NCI-H2081 treated with DMSO at 0.1 percent for 48 hours (cell line): ENCODE data around the gene LDAH.
"Not testable (repeated sequence)": the region's sequence is repeated elsewhere in the genome, so short reads cannot be mapped to it uniquely, and the experiment has no call there.

Experiments
- DNase-seq: peaks from one replicate; lab custom pipeline; 2025; lab: John Stamatoyannopoulos, UW

The LDAH gene

DNA sequence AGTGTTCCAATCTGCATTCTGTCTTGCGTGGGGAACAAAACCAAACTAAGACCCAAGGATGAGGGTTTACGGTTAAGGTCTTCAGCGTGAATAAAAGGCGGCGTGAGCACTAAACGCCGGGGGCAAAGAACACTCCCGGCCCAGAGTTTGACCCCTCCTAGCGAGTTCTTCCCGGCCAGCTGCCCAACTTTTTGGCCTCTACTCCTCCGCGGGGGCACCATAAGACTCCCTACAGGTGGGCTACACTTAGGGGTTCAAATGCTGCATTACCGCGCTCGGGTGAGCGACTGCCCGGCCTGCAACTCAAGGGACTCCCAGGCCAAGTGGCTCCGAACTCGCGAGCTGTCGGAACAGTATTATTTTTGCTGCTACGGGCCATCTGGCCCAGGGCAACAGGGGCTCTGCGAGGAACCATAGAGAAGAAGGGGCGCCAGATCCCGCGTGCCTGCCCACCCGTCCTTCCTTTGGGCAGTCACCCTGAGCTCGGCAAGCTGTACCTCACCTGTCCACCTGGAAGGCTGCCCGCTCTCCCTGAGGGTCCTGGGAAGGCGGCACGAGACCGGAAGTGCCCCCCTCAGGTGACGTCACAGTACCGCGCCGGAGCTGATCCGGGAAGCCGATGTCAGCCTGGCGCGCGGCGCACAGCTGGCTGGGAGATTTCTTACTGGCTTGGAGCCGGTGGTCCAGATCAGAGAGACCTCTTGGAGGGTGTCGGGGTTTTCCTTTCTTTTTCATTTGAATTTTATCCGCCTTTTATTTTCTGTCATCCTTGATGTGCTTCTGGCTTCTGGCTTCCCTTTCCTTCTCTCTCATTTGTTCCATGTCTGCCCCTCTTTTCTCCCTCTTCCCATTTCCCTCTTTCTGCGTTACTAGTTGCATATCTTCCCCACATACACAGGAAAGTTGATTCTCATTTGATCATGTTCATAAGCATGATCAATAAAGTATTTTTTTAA is at the start of gene LDAH:
TSS of gene LDAH (minus strand) at position 567 of the 956 bp plus-strand sequence. CDS start 21,638 bp downstream, outside the sequence.
- peak; percentile 87 for DNase-seq

DNA sequence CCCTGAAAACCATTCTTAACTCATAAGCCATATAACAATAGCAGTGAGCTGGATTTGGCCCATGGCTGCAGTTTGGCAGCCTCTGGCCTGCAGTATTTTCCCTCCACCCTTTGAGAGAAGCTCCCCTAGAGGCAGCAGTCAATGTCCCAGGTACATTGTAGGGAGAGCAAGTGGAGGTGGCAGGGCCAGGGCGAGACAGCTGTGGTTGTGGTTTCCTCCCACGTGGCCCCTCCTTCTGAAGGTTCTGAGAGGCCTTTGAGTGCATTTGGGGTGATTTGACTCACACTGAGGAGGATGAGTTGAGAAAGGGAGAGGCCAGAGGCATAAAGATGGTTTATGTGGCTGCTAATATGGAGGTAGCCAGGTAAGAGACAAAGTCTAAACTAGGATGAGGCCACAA is 45.5 kb upstream of the LDAH start:
- DNase-seq: no peak

- DNase-seq: no peak
Observed at GRCh38 chr2:20862850-20863249, 39.9 kb upstream of the LDAH start.

DNA sequence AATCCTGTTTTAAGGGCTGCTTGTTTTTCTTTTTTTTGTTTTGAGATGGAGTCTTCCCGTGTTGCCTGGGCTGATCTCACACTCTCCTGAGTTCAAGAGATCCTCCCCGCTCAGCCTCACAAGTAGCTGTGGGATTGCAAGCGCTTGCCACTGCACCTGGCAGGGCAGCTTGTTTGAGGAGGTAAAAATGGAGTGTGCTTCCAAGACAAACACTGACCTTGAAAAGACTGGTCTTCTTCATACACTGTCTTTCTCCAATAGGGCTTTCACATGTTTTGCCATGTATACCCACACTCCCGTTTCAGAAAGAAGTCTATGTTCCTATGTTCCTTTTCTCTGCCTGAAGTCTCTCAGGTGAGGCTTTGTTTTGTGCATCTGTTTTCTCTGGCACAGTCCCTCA is 32.6 kb upstream of the LDAH start:
- DNase-seq: no peak

- DNase-seq: no peak
Observed at GRCh38 chr2:20852670-20853069, 29.8 kb upstream of the LDAH start.

GRCh38 chr2:20852139-20852538 is 29.2 kb upstream of the LDAH start:
- no peak for DNase-seq

DNA sequence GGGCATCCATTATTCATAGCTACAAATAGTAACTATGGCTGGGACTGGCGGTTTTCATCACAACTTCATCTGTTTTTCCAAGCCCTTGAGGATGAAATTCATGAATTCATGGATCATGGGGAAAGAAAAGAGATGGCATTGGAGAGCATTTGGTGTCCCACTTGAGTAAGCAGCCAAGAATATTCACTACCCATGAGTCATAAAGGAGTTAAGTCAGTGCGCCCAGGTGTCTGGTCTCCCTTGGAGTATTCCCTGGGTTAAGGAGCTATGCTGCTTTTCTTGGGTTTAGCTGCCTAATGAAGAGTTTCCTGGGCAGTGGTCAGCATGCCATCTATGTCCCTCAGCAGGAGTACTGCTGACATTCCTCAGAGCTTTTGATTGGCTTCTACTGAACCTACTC is 21.3 kb upstream of the LDAH start:
- no peak for DNase-seq

DNA sequence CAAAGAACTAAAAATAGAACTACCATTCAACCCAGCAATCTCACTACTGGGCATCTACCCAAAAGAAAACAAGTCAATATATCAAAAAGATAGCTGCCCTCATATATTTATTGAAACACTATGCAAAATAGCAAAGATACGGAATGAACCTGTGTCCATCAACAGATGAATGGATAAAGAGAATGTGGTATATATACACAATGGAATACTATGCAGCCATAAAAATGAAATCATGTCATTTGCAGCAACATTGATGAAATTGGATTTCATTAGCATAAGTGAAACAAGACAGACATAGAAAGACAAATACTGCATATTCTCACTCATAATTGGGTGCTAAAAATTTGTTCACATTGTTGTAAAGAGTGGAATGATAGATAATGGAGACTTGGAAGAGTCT is 16.2 kb upstream of the LDAH start:
- DNase-seq: no peak

- peak; percentile 67 for DNase-seq
Observed at GRCh38 chr2:20838016-20838415, 15.1 kb upstream of the LDAH start.

DNA sequence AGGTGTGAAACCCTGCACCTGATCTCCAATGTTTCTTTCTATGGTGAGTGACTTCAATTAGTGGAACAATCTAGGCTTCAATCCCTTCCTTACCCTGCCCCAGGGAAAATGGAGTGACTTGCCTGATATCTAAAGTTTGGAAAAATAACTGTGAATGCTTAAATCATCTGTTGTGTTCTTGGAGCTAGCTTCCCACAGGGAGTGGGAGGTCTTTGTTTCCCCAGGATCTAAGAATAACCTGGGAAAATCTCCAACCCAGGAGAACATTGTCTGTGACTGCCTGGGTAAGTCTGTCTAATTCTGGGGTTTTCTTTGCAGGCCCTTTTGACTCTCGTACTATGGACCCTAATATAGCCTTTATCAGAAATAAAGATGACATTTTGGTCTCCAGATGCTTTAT is 13.6 kb upstream of the LDAH start:
- DNase-seq: no peak

DNA sequence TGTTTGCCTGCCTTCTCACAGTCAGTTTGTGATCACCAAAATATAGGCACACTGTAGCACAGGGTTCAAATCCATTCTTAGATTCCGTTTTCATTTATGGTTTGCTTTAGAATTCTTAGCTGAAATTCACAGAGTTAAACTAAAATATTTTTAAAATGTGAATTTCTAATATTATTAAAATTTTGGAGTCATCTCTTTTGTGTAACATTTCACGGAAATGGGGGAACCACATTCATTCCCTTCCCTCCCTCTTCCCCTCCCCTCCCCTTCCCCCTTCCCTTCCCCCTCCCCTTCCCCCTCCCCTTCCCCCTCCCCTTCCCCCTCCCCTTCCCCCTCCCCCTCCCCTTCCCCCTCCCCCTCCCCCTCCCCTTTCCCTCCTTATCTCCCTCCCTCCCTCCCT is 11.4 kb upstream of the LDAH start:
- DNase-seq: no peak

DNA sequence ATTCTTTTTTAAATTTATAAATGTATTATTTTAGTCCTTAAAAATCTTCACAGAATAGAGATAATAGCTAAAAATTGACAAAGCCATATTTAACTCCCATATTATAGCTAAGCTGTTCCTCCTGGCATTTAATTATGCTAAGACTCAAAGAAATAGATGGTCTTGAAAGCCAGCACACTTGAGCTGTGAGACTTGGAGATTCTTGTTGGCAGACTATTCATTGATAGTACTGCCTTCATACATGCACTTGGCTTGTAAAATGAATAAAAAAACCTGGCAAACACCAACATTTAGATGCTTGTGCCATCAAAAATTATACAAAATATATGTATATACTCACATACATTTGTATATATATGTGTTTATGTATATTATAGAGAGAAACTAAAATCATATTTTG is 9.7 kb upstream of the LDAH start:
- no peak for DNase-seq

DNA sequence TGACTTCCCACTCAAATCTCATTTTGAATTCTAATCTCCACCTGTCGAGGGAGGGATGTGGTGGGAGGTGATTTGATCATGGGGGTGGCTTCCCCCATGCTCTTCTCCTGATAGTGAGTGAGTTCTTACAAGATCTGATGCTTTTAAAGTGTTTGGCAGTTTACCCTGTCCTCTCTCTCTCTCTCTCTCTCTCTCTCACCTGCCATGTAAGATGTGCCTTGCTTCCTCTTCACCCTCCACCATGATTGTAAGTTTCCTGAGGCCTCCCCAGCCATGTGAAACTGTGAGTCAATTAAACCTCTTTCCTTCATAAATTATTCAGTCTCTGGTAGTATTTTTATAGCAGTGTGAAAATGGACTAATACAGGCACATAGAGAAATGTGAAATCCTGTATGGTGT is 7.0 kb upstream of the LDAH start:
- DNase-seq: no peak

DNA sequence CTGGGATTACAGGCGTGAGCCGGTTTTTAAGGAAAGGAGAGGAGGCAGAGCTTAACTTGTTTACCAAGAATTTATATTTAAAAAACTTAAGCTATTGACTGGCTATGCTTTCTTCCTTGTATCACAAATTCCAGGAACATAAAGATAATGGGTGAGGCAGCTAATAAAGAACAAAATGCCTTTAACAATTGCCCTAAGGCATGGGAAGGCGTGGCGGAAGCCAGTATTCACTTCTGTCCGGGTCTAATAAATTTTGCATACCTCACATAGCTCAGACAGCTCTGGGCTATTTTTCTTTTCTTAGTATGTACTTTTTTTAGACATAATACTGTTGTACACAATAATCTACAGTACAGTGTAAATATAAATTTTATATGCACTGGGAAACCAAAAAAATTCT is 1.0 kb upstream of the LDAH start:
- no peak for DNase-seq

DNA sequence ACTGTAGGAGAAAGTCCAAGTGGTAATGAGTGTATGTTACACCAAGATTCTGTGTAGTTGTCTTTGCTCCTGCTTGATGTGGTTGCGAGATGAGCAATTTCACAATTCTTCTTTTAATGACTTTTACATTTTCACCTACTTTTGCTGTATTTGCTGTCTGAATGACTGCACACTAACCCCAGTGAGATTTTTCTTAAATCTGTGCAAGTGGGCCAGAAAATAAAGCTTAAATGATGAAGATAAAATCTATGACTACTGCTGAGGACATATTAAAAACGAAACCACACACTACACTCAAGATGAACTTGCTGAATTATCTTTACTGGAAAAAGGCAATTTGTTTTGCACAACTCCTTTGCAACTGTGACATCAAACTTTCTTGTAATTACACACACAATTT is 4.1 kb downstream of the LDAH start:
- DNase-seq: no peak

GRCh38 chr2:20815216-20815615 is 7.7 kb downstream of the LDAH start:
- DNase-seq: no peak

- DNase-seq: no peak
Observed at GRCh38 chr2:20812779-20813178, 10.1 kb downstream of the LDAH start.

DNA sequence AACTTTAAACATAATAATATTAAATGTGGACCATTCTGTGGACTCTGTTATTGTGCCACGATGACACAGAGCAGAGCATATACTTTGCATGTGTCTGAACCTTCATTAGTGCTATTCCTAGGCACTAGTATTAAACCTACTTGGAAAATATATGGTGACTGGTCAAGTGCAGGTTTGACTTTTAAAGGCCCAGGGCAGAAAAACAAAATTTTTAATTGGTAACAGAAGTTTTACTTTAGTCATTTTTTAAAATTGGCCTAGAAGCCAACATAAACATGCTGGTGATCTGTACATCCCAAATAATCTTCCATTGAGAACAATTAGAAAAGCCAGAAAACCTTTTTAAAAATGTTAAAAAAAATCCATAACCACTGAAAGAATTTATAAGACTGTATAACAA is 16.6 kb downstream of the LDAH start:
- no peak for DNase-seq

DNA sequence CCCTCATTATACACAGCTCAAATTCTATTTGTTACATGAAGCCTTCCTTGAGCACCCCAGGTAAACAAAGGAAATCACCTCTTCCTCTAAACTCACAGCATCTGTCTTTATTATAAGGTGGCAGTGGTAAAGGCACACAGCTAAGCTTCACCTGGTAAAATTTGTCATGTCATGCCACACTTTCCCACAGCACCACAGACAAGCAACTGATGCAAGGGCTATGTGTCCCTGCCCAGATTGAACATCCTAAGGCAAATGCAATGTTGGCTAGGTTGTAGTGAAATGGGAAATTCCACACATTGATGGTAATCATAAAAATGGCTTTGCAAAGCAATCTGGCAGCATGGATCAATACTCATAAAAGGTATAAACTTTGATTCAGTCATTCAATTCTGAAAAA is 18.9 kb downstream of the LDAH start:
- no peak for DNase-seq

- DNase-seq: no peak
Observed at GRCh38 chr2:20803226-20803682, 19.6 kb downstream of the LDAH start.

- DNase-seq: no peak
Observed at GRCh38 chr2:20797096-20797495, 25.8 kb downstream of the LDAH start.

GRCh38 chr2:20796374-20796791 is 26.5 kb downstream of the LDAH start:
- DNase-seq: no peak

- DNase-seq: not testable (repeated sequence)
Observed at GRCh38 chr2:20793944-20794343, 29.0 kb downstream of the LDAH start.
